ENCODE data around the gene FBXO34. TPM values are rescaled to one million over a fixed set of nuclear protein-coding genes. Genes with fewer than 3 reads are reported as not detected.
"Not testable (repeated sequence)": the region's sequence is repeated elsewhere in the genome, so short reads cannot be mapped to it uniquely, and the experiment has no call there.

Gene FBXO34
- total RNA-seq, 4 donors from 2014 or later, result 23.9 to 40.8 (median 32.6) TPM

DNA sequence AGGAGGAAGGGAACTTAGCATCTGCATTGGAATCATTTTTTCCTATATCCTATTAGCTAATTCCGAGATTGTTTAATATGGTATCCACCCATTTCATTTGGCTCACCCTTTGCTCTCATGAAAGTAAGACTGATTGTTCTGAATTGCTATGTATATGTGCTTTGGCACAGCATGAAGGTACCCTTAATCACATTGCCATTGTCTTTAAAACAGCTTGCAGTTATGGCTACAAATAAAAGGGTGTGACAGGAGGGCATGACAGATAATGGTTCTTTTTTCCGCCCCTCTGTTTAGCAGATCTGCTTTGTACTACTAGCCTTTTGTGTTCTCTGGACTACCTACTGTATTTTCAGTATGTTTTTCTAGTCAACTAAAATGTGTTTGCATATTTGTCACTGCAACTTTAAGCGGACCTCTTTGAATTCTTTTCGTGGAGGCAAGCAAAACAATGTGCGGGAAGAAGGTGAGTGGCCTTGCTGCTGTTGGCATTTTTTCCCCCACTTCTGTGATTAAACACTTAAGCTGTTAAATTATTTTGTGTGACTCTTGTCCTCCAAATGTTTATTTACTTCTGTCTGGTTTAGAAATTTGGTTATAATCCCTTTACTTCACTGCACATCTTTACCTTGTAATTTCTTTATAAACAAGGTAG lies 35.8 kb downstream of the FBXO34 start:
- no peak overlapping the region for H3K27ac ChIP-seq
- peaks cover 0 to 37% (median 7%) of the 10 kb centered on the region in 4 donors for H3K4me1 ChIP-seq
- TF ChIP-seq POLR2A (IDR thresholded peaks at IDR 0.05) (no peak), EP300 (IDR thresholded peaks at IDR 0.05) (no peak)
- TF ChIP-seq, protein P1, sequence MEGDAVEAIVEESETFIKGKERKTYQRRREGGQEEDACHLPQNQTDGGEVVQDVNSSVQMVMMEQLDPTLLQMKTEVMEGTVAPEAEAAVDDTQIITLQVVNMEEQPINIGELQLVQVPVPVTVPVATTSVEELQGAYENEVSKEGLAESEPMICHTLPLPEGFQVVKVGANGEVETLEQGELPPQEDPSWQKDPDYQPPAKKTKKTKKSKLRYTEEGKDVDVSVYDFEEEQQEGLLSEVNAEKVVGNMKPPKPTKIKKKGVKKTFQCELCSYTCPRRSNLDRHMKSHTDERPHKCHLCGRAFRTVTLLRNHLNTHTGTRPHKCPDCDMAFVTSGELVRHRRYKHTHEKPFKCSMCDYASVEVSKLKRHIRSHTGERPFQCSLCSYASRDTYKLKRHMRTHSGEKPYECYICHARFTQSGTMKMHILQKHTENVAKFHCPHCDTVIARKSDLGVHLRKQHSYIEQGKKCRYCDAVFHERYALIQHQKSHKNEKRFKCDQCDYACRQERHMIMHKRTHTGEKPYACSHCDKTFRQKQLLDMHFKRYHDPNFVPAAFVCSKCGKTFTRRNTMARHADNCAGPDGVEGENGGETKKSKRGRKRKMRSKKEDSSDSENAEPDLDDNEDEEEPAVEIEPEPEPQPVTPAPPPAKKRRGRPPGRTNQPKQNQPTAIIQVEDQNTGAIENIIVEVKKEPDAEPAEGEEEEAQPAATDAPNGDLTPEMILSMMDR (IDR thresholded peaks at IDR 0.05), result no peak
- 53 to 58% methylated on average over 5 of the region's 5 CpGs for WGBS, 2 donors
- H3K9me3 ChIP-seq, result peaks cover 0 to 4% (median 0%) of the 10 kb centered on the region in 4 donors
- H3K36me3 ChIP-seq, result peaks cover 0 to 11% (median 0%) of the 10 kb centered on the region in 3 donors
- no peaks in the 10 kb centered on the region for H3K27me3 ChIP-seq
- DNase-seq (ENCODE audit: low spot score in 2 of 2), result no peak
- H3K4me3 ChIP-seq, result no peak overlapping the region

DNA sequence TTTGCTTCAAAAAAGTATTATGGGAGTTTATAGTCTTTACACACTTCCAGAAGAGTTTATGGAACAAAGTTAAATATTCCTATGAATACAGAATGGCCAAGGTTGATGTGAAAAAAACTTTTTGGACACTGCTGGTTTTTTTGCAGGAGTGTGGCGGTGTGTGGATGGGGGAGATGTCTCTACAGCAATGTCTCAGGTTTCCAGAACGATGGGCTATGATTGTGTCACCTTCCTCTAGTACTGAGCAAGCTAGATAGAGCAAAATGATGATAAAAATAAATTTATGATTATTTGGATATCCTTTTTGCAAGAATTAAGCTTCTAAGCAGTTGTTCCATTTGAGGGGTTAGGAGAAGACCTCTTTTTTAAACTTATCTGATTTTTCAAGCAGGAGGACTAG lies 37.9 kb downstream of the FBXO34 start:
- no peak overlapping the region for H3K4me3 ChIP-seq
- TF ChIP-seq EP300 (IDR thresholded peaks at IDR 0.05), result no peak
- TF ChIP-seq, protein P1 (IDR thresholded peaks at IDR 0.05), result no peak
- H3K4me1 ChIP-seq, result peaks cover 0 to 19% (median 3%) of the 10 kb centered on the region in 4 donors
- no peak for DNase-seq (ENCODE audit: low spot score in 2 of 2)
- WGBS, 2 donors, result 75 to 80% methylated on average over 2 of the region's 2 CpGs
- H3K36me3 ChIP-seq, result peaks cover 0 to 30% (median 0%) of the 10 kb centered on the region in 3 donors
- H3K27ac ChIP-seq, result no peak overlapping the region
- H3K9me3 ChIP-seq, result peaks cover 0 to 20% (median 3%) of the 10 kb centered on the region in 4 donors
- H3K27me3 ChIP-seq, result no peaks in the 10 kb centered on the region

DNA sequence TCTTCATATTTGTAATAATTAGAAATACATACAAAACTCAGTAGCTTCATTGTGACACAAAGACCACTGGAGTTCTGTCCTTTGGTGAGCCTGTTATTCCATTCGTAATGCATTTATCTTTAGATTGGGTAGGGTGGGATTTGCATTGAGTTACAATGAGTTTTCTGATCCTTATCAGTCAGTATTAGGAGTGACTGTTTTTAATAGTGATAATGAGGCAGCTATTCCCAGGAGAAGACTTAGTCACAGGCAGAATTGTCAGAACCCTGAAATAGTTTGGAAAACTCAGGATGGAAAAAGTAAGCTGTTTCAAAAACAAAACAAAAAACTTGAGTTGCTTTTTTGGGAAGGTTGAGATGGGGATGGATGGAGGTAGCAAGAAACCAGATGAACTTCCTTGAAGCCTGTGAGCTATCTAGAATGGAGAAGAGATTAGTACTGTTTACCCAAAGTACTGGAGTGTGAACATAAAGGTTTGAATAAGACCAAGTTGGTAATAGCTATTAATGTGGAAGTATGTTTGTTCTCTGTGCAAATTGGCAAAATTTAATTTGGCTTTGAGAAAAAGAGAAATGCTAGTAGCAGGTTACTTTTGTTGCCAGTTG lies 38.6 kb downstream of the FBXO34 start:
- peaks cover 0 to 15% (median 3%) of the 10 kb centered on the region in 4 donors for H3K4me1 ChIP-seq
- H3K36me3 ChIP-seq, result peaks cover 0 to 33% (median 0%) of the 10 kb centered on the region in 3 donors
- H3K27me3 ChIP-seq, result no peaks in the 10 kb centered on the region
- WGBS, 2 donors, result 67 to 72% methylated on average over 1 of the region's 1 CpG
- TF ChIP-seq POLR2A (IDR thresholded peaks at IDR 0.05) (no peak), EP300 (IDR thresholded peaks at IDR 0.05) (no peak)
- TF ChIP-seq, protein P1 (IDR thresholded peaks at IDR 0.05), result no peak
- no peak overlapping the region for H3K27ac ChIP-seq
- H3K9me3 ChIP-seq, result peaks cover 0 to 20% (median 3%) of the 10 kb centered on the region in 4 donors
- no peak overlapping the region for H3K4me3 ChIP-seq
- no peak for DNase-seq (ENCODE audit: low spot score in 2 of 2)

DNA sequence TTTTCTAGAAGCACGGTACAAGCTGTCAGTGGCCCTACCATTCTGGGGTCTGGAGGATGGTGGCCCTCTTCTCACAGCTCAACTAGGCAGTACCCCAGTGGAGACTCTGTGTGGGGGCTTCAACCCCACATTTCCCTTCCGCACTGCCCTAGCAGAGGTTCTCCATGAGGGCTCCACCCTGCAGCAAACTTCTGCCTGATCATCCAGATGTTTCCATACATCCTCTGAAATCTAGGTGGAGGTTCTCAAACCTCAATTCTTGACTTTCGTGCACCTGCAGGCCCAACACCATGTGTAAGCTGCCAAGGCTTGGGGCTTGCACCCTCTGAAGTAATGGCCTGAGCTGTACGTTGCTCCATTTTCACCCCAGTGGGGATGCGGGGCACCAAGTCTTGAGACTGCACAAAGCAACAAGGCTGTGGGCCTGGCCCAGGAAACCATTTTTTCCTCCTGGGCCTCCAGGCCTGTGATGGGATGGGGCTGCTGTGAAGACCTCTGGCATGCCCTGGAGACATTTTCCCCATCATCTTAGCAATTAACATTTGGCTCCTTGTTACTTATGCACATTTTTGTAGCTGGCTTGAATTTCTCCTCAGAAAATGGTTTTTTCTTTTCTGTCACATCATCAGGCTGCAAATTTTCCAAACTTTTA lies 41.3 kb downstream of the FBXO34 start:
- 94 to 95% methylated on average over 5 of the region's 5 CpGs for WGBS, 2 donors
- H3K9me3 ChIP-seq, result peaks cover 0 to 20% (median 3%) of the 10 kb centered on the region in 4 donors
- not testable (repeated sequence) for H3K27ac ChIP-seq; H3K27me3 ChIP-seq; H3K4me3 ChIP-seq; DNase-seq (ENCODE audit: low spot score in 2 of 2); H3K4me1 ChIP-seq
- peaks cover 0 to 59% (median 0%) of the 10 kb centered on the region in 3 donors for H3K36me3 ChIP-seq

DNA sequence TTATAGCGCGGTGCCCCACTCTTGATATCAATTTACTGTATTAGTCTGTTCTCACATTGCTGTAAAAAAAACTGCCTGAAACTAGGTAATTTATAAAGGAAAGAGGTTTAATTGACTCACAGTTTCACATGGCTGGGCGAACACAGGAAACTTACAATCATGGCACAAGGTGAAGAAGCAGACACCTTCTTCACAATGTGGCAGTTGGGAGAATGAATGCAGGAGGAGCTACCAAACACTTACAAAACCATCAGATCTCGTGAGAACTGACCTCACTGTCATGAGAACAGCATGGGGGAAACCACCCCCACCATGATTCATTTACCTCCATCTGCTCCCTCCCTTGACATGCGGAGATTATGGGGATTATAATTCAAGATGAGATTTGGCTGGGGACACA lies 42.3 kb downstream of the FBXO34 start:
- WGBS, 2 donors, result 97 to 98% methylated on average over 5 of the region's 5 CpGs
- Histone ChIP-seq H3K4me3 (no peak overlapping the region), H3K36me3 (peaks cover 0 to 62% (median 0%) of the 10 kb centered on the region in 3 donors), H3K27ac (no peak overlapping the region), H3K27me3 (no peaks in the 10 kb centered on the region), H3K9me3 (peaks cover 0 to 20% (median 3%) of the 10 kb centered on the region in 4 donors), H3K4me1 (peaks cover 0 to 10% (median 3%) of the 10 kb centered on the region in 4 donors)
- TF ChIP-seq, protein P1 (IDR thresholded peaks at IDR 0.05), result no peak
- TF ChIP-seq EP300 (IDR thresholded peaks at IDR 0.05) (no peak), POLR2A (IDR thresholded peaks at IDR 0.05) (no peak)
- no peak for DNase-seq (ENCODE audit: low spot score in 2 of 2)
